GM18511 (cell line): ENCODE measurements around the gene COX7A2.

ENCODE experiments used
- ATAC-seq: cut with Tn5 transposase; IDR thresholded peaks from one replicate; pipeline ENCODE4 v1.9.1; 2021; ENCODE audit warnings: mild to moderate bottlenecking, moderate library complexity; ENCODE audit not compliant: unreplicated experiment

Gene COX7A2

GRCh38 chr6:75268988-75269354, 25.4 kb upstream of the COX7A2 start:
- no peak for ATAC-seq

- no peak for ATAC-seq
These were observed 24.8 kb upstream of the COX7A2 start for GRCh38 chr6:75268121-75268987.

DNA sequence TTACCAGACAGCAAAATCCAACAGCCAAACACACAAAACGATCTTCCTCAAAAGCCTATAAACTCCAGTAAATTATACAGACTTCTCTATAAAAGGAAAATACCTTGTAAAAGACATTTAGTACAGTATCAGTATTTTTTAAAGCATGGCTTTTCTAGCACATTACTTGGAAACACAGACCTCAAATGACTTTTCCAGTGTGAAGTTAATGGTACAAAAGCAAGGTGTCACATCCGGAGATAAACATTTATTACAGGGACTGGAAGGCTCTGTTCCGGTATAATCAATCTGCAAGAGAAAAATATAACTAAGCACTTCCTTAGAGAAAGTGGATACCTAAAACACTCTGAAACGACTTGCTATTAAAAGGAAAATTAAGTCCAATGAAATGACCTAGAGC, 23.9 kb upstream of the COX7A2 start:
- ATAC-seq, result no peak

GRCh38 chr6:75266716-75267291, 23.2 kb upstream of the COX7A2 start:
- ATAC-seq, result peak; percentile 72

DNA sequence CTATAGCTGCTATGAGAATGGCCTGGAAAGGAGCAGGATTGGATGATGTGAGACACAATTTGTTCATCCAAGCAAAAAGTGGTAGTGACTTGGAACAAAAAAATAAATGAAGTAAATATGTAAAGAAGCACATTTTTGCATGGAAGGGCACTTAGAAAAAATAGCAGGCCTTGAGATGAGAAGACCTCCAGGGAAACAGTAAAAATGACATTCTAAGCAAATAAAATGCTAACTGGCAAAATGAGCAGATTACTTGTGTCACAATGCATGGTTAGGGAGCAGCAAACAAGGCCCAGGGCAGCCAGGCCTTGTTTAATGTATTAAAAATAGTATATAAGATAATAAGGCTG, 19.8 kb upstream of the COX7A2 start:
- no peak for ATAC-seq

- ATAC-seq, result no peak
These were observed 19.3 kb upstream of the COX7A2 start for GRCh38 chr6:75262716-75263400.

DNA sequence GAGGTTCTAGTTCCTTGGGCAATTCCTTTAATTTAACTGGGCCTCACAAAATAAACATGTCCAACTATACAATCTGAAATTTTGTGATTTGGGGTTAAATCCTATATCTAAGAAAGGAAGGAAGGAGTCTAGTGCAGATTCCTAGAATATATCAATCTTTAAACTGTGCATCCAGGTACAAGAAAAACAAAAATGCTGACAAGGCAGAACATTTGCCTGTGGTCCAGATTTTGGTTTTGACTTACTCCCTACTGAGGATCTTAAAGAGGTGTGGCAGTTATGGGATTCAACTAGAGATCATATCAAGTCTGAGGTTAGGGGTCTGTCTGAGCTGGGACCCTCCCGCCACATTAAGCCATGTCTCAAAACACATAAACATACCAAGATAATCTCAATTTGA, 17.7 kb upstream of the COX7A2 start:
- ATAC-seq, result no peak

DNA sequence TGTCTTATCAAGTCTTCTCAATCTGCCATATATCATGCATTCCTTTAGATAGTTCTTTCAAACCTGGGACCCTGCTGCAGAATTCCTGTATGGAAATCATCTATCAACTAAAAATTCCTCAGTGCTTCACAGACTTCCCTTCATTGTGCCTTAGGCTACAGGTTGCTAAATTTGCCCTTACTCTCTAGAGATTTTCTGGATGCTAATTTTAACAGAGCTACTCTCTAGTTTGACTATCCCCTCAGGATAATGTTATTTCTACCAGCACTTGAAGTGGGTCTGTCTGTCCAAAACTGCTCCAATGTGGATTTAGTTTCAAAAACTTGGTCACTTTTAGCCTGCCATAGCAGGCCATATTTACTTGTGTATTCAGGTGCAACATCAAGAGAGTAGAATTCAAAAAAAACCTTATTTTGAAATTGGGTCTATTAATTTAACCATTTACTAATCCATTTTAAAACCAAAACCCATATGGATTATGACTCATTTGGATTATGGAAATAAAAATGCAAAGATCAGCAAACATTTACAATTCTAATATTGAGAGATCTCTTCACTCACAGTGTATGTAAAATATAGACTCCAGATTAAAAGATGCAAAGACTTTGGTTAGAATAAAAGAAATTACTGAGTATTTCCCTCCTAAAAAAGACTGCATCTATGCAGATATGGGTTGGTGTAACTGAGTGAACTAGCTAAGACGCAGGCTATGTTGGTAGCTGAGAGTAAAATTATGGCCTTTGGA, 13.9 kb upstream of the COX7A2 start:
- ATAC-seq, result no peak

DNA sequence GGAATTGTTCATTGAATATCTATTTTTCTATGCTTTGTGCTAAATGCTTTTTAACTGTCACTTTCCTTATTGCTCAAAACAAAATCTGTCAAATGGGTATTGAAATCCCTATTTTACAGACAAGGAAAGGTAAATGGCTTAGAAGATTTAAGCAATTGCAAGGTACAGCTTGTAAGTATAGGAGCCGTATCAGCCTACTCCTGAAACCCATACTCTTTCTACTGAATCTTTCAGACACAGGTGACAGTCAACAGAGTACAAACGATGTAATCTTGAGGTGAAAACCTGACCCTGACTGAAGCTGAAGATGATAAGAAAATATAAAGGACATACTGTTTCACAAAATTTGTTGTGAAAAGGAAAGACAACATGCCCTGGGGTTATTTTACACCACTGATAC, 7.0 kb upstream of the COX7A2 start:
- no peak for ATAC-seq

DNA sequence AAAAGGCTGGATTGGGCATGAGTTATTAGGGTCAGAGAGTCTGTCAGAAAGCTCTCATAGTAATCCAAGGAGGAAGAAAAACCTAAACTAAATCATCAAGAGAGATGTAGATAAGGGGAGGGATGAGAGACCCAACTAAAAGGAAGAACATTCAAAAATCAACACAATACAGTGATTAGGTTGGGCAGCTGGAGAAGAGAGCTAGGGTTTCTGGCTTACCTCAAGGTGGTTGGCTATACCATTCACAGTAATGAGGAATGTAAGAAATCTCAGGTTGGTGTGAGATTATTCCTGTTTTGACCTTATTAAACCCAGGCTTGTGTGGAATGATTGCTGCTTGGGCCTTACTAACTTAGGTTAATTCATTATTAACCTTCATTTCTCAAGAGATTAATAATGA, 6.2 kb upstream of the COX7A2 start:
- ATAC-seq, result no peak

DNA sequence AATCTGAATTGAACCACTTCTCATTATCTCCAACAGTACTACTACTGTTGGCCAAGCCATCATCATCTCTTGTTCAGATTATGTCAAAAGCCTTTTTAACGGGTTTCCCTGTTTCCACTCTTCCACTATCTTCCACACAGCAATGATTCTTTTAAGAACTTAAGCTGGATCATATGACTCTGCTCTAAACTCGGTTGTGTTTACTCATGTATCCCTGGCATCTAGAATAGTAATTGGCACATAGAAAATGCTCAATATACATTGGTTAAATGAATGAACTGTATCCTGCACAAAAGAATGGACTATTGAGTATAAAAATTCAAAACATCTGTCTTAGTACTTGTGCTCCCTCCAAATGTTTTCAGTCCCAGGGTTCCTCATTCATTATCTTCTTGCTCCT, 2.8 kb upstream of the COX7A2 start:
- no peak for ATAC-seq

DNA sequence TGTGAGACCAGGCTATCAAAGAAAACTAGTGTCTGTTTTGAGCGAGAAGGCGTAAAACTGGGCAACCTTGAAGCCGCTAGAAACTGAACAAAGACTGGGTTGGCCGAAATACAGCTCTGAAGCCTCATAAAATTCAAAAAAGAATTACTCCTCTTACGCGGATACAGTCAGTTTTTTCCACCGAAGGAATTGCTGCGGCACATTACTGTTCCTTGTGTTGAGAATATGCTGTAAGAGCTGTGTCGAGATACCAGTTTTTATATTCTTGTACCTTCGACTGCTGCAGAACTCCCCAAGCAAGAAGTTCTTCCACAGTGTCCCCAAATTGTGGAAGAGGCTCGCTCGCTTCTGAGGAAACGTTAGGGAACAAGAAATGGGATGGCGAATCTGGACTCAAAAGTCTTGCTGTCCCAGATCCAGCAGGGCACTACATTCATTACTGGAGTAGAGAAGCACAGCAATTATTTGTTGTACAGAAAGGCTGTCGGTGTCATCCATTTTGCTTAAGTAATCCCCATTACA, 523 bp upstream of the COX7A2 start:
- ATAC-seq, result no peak

DNA sequence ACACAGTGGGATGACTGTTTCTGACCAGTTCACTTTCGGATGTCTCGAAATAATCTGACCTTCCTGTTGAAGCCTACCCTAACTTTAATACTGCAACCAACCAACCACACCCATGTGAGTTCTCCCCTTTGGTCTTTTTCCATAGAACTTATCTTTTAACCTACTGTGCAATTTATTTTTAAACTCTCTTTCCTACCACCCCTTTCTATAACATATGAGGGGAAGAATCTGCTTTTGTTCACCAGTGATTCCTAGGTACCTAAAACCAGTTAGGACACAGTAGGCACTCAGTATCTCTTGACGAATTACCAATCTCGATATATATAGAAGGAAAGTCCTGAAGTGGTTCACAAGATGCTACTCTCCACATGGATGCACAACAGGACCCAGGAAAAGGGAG, 7.0 kb downstream of the COX7A2 start:
- ATAC-seq, result no peak

DNA sequence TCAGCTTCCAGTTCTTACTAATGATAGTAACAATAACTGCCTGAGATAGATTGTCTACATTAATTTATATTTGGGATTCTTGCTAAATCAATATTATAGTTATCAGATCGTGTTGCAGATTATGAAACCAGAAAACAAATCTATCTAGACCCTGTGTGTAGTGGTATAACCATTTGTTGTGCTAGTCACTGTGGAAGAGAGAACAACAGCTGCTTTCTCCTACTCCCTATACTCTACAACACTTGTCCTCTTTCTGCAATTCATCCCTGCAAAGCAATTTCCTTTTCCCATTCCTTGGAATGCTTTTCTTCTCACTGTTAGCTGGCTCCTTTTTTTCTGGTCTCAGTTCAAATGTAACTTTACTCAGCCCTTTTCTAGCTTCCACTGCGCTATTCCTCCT, 8.3 kb downstream of the COX7A2 start:
- no peak for ATAC-seq

GRCh38 chr6:75234126-75234865, 9.3 kb downstream of the COX7A2 start:
- no peak for ATAC-seq

- ATAC-seq, result no peak
These were observed 10.4 kb downstream of the COX7A2 start for GRCh38 chr6:75233092-75233615.

- ATAC-seq, result no peak
These were observed 12.9 kb downstream of the COX7A2 start for GRCh38 chr6:75230484-75231325.

DNA sequence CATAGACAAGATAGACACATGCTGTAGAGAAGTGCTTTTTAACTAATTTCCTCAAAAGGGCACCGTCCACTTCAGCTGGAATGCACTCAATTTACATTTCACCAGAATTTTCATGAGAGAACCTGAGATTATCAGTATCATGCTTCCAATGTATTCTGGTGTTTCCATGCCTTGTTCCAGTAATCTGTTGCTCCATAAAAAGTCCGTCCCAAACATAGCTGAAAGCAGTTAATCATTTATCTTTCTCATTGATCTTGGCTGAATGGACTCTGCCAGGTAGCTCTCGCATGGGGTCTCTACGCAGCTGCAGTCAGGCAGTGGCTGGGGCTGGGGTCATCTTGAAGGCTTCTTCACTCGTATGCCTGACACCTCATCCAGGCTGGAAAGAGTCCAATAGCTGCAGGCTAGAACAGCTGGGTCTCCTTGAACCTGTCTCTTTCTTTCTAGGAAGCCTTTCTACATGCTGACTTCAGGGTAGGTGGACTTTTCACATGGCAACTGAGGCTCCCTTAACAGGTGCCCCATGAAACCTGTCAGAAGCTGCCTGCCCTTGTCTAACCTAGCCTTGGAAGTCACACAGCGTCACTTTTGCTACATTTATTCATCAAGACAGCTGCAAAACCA, 19.2 kb downstream of the COX7A2 start:
- no peak for ATAC-seq

- ATAC-seq, result no peak
These were observed 20.2 kb downstream of the COX7A2 start for GRCh38 chr6:75223428-75223827.
